Liver (tissue), 9 donors: Measurements from ENCODE around the gene DNAH1. TPM values are rescaled to one million over a fixed set of nuclear protein-coding genes. Genes with fewer than 3 reads are reported as not detected.

ENCODE experiments used
- DNase-seq: peaks from one replicate; pipeline ENCODE4 v3.0.0-alpha.2; 2017; ENCODE audit warnings: low spot score
- H3K27ac ChIP-seq, 2 donors: one replicate each; pipeline ENCODE4 v1.7.0; 2013; ENCODE audit warnings: inconsistent platforms in 2 of 2, low read length in 2 of 2, control low read depth in 1 of 2, low read depth in 1 of 2, mild to moderate bottlenecking in 1 of 2
- H3K27me3 ChIP-seq, 4 donors: one replicate each; pipeline versions ENCODE4 v1.6.1 to v1.7.0; 2013; ENCODE audit warnings: low read length in 3 of 4, inconsistent platforms in 1 of 4, mild to moderate bottlenecking in 1 of 4, moderate library complexity in 1 of 4; ENCODE audit not compliant: control insufficient read depth in 4 of 4, insufficient read depth in 4 of 4
- H3K36me3 ChIP-seq, 4 donors: one replicate each; pipeline versions ENCODE4 v1.6.1 to v1.7.0; 2013; ENCODE audit warnings: low read length in 3 of 4, mild to moderate bottlenecking in 3 of 4, low read depth in 1 of 4, moderate library complexity in 1 of 4; ENCODE audit not compliant: control insufficient read depth in 4 of 4, insufficient read depth in 3 of 4
- H3K4me1 ChIP-seq, 4 donors: one replicate each; pipeline versions ENCODE4 v1.6.1 to v1.7.0; 2013; ENCODE audit warnings: low read length in 3 of 4, mild to moderate bottlenecking in 3 of 4, moderate library complexity in 1 of 4; ENCODE audit not compliant: control insufficient read depth in 4 of 4, insufficient read depth in 4 of 4
- H3K4me3 ChIP-seq, 3 donors: one replicate each; pipeline versions ENCODE4 v1.6.1 to v1.7.0; 2013; ENCODE audit warnings: low read length in 3 of 3, control low read depth in 1 of 3, low read depth in 1 of 3, mild to moderate bottlenecking in 1 of 3
- H3K9ac ChIP-seq, 2 donors: one replicate each; pipeline ENCODE4 v1.7.0; 2013; ENCODE audit warnings: low read length in 2 of 2, mild to moderate bottlenecking in 2 of 2, moderate library complexity in 2 of 2, control low read depth in 1 of 2, low read depth in 1 of 2
- H3K9me3 ChIP-seq, 4 donors: one replicate each; pipeline versions ENCODE4 v1.6.1 to v1.7.0; 2013; ENCODE audit warnings: low read length in 3 of 4; ENCODE audit not compliant: control insufficient read depth in 4 of 4
- EGR1 ChIP-seq, 2 donors: IDR thresholded peaks; 2 replicates each; pipeline ENCODE4 v1.6.1; 2016 to 2018; ENCODE audit warnings: antibody characterized with exemption in 2 of 2, low read depth in 2 of 2
- FOXA1 ChIP-seq: IDR thresholded peaks from 2 replicates; pipeline ENCODE4 v1.6.1; 2016; ENCODE audit warnings: antibody characterized with exemption
- FOXA2 ChIP-seq: IDR thresholded peaks from 2 replicates; pipeline ENCODE4 v1.6.1; 2016; ENCODE audit warnings: antibody characterized with exemption
- GABPA ChIP-seq, 2 donors: IDR thresholded peaks in 1 of 2; conservative IDR thresholded peaks in 1 of 2; 2 replicates each; pipeline ENCODE4 v1.6.1; 2016; ENCODE audit warnings: antibody characterized with exemption in 2 of 2, mild to moderate bottlenecking in 1 of 2, moderate library complexity in 1 of 2
- HNF4A ChIP-seq, 2 donors: conservative IDR thresholded peaks; 2 replicates each; pipeline ENCODE4 v1.6.1; 2016; ENCODE audit warnings: antibody characterized with exemption in 2 of 2, mild to moderate bottlenecking in 2 of 2
- JUND ChIP-seq, 2 donors: IDR thresholded peaks; 2 replicates each; pipeline ENCODE4 v1.6.1; 2016; ENCODE audit warnings: antibody characterized with exemption in 2 of 2
- MAX ChIP-seq: IDR thresholded peaks from 2 replicates; pipeline ENCODE4 v1.6.1; 2016; ENCODE audit warnings: antibody characterized with exemption
- NR2F2 ChIP-seq: IDR thresholded peaks from 2 replicates; pipeline ENCODE4 v1.6.1; 2016; ENCODE audit warnings: antibody characterized with exemption
- RAD21 ChIP-seq, 2 donors: IDR thresholded peaks; 2 replicates each; pipeline ENCODE4 v1.6.1; 2016; ENCODE audit warnings: antibody characterized with exemption in 2 of 2, mild to moderate bottlenecking in 2 of 2
- RXRA ChIP-seq, 2 donors: IDR thresholded peaks; 2 replicates each; pipeline ENCODE4 v1.6.1; 2017 to 2018; ENCODE audit warnings: antibody characterized with exemption in 2 of 2, mild to moderate bottlenecking in 1 of 2
- SP1 ChIP-seq: IDR thresholded peaks from 2 replicates; pipeline ENCODE4 v1.6.1; 2018; ENCODE audit warnings: antibody characterized with exemption, mild to moderate bottlenecking
- TAF1 ChIP-seq: conservative IDR thresholded peaks from 2 replicates; pipeline ENCODE4 v1.6.1; 2016; ENCODE audit warnings: antibody characterized with exemption, mild to moderate bottlenecking
- WGBS: extraction: QIAGEN DNeasy Blood & Tissue Kit; methylation state at CpG from one replicate; pipeline ENCODE4 v1.1.7; 2013; 5-methylcytosine and 5-hydroxymethylcytosine counted together
- polyA plus RNA-seq, 2 donors: library from polyadenylated mRNA; stranded (reverse) in 1 of 2; unstranded in 1 of 2; fragments of 200-250 nt in 1 of 2; fragments of >200 nt in 1 of 2; fragmentation: Nextera tagmentation in 1 of 2; extraction: Ambion mirVana in 1 of 2; gene quantifications; one replicate each; pipeline versions ENCODE4 v1.2.1 to v1.2.3, GENCODE V29; 2013 to 2015
- total RNA-seq, 2 donors: library from RNA; depleted of rRNA; stranded (reverse); fragments of >200 nt; gene quantifications; one replicate each; pipeline ENCODE4 v1.2.3, GENCODE V29; 2014
- TF ChIP-seq, protein P1 (sequence below): fragments of 150-350 bp; IDR thresholded peaks from 2 replicates; pipeline ENCODE4 v1.5.1; 2017; ENCODE audit warnings: improper control_type of control experiment, low read depth, low read length; ENCODE audit not compliant: missing input control
- TF ChIP-seq, protein P2 (sequence below): IDR thresholded peaks from 2 replicates; pipeline ENCODE4 v1.6.1; 2016; ENCODE audit warnings: antibody characterized with exemption, mild to moderate bottlenecking
- TF ChIP-seq, protein P3 (sequence below): IDR thresholded peaks from 2 replicates; pipeline ENCODE4 v1.6.1; 2016; ENCODE audit warnings: antibody characterized with exemption
- TF ChIP-seq, protein P4 (sequence below): IDR thresholded peaks from 2 replicates; pipeline ENCODE4 v1.6.1; 2016; ENCODE audit warnings: antibody characterized with exemption
- donor health status: healthy.
- donor health status: healthy.
- donor health status: healthy.
- donor health status: healthy.
- donor health status: healthy.

DNAH1 gene
- total and polyA plus RNA-seq, 4 donors, result 1.5 to 6.0 (median 2.5) TPM

DNA sequence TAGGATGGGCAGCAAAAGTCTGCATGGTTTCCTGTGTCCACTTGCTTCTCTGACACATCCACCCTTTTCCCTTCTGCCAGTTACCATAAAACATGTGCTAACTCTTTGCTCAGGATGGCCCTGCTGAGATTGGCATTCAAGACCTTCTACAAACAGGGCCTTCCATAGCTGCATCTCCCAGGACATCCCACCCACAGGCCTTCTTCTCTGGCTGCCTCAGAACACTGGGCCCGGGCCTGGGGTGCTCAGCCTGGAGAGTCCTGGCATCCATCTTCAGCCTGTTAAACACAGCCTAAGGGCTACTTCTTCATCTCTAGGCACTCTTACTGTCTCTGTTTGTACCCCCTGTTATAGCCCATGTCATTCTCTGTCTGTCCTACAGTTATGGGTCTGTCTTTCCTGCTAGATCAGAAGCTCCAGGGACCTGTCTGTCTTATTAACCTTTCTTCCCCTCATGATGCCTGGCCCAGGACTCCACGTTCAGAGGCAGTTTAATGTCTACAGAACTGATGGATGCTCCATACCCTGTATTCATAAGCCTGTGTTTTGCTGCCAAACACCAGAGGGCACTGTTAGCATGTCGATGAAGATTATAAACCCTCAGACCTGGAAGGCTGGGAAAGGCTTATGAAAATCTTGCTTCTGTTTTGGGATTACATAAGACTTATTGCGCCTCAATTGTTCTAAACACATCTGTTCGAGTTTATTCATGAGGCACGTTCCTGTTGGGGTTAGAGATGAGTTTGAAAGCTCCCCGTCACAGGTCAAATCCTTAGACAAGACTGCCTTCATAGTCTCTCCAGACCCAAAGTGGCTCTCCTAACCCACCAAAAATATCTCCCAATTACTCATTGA is 112.3 kb downstream of the DNAH1 start:
- Histone ChIP-seq H3K27me3 (no peaks in the 10 kb centered on the region), H3K4me1 (no peaks in the 10 kb centered on the region), H3K36me3 (no peaks in the 10 kb centered on the region), H3K4me3 (no peak overlapping the region), H3K27ac (no peak overlapping the region), H3K9me3 (no peaks in the 10 kb centered on the region), H3K9ac (no peak overlapping the region)
- 20% methylated on average over 7 of the region's 7 CpGs for WGBS
- TF ChIP-seq, protein P1, sequence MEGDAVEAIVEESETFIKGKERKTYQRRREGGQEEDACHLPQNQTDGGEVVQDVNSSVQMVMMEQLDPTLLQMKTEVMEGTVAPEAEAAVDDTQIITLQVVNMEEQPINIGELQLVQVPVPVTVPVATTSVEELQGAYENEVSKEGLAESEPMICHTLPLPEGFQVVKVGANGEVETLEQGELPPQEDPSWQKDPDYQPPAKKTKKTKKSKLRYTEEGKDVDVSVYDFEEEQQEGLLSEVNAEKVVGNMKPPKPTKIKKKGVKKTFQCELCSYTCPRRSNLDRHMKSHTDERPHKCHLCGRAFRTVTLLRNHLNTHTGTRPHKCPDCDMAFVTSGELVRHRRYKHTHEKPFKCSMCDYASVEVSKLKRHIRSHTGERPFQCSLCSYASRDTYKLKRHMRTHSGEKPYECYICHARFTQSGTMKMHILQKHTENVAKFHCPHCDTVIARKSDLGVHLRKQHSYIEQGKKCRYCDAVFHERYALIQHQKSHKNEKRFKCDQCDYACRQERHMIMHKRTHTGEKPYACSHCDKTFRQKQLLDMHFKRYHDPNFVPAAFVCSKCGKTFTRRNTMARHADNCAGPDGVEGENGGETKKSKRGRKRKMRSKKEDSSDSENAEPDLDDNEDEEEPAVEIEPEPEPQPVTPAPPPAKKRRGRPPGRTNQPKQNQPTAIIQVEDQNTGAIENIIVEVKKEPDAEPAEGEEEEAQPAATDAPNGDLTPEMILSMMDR, result peak; percentile 80
- no peak for TF ChIP-seq FOXA1
- peak; percentile 91 to 93 for TF ChIP-seq RAD21 (IDR thresholded peaks at IDR 0.05)
- DNase-seq, result no peak

- 40% methylated on average over 3 of the region's 3 CpGs for WGBS
- Histone ChIP-seq H3K36me3 (no peaks in the 10 kb centered on the region), H3K27me3 (no peaks in the 10 kb centered on the region), H3K4me3 (no peak overlapping the region), H3K9me3 (no peaks in the 10 kb centered on the region), H3K27ac (no peak overlapping the region), H3K9ac (no peak overlapping the region), H3K4me1 (no peaks in the 10 kb centered on the region)
- no peak for DNase-seq
- TF ChIP-seq, protein P1, result no peak
- TF ChIP-seq FOXA2 (no peak), RXRA (IDR thresholded peaks at IDR 0.05) (no peak), HNF4A (conservative IDR thresholded peaks at IDR 0.05) (no peak), MAX (no peak), RAD21 (IDR thresholded peaks at IDR 0.05) (no peak), NR2F2 (no peak), GABPA (IDR thresholded peaks at IDR 0.05 in 1 of 2, conservative IDR thresholded peaks at IDR 0.05 in 1 of 2) (no peak), TAF1 (no peak), FOXA1 (no peak), EGR1 (IDR thresholded peaks at IDR 0.05; ENCODE audit: low read depth in 2 of 2) (no peak), SP1 (no peak), JUND (IDR thresholded peaks at IDR 0.05) (no peak)
- TF ChIP-seq, protein P2, sequence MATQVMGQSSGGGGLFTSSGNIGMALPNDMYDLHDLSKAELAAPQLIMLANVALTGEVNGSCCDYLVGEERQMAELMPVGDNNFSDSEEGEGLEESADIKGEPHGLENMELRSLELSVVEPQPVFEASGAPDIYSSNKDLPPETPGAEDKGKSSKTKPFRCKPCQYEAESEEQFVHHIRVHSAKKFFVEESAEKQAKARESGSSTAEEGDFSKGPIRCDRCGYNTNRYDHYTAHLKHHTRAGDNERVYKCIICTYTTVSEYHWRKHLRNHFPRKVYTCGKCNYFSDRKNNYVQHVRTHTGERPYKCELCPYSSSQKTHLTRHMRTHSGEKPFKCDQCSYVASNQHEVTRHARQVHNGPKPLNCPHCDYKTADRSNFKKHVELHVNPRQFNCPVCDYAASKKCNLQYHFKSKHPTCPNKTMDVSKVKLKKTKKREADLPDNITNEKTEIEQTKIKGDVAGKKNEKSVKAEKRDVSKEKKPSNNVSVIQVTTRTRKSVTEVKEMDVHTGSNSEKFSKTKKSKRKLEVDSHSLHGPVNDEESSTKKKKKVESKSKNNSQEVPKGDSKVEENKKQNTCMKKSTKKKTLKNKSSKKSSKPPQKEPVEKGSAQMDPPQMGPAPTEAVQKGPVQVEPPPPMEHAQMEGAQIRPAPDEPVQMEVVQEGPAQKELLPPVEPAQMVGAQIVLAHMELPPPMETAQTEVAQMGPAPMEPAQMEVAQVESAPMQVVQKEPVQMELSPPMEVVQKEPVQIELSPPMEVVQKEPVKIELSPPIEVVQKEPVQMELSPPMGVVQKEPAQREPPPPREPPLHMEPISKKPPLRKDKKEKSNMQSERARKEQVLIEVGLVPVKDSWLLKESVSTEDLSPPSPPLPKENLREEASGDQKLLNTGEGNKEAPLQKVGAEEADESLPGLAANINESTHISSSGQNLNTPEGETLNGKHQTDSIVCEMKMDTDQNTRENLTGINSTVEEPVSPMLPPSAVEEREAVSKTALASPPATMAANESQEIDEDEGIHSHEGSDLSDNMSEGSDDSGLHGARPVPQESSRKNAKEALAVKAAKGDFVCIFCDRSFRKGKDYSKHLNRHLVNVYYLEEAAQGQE, result no peak
- TF ChIP-seq, protein P3, sequence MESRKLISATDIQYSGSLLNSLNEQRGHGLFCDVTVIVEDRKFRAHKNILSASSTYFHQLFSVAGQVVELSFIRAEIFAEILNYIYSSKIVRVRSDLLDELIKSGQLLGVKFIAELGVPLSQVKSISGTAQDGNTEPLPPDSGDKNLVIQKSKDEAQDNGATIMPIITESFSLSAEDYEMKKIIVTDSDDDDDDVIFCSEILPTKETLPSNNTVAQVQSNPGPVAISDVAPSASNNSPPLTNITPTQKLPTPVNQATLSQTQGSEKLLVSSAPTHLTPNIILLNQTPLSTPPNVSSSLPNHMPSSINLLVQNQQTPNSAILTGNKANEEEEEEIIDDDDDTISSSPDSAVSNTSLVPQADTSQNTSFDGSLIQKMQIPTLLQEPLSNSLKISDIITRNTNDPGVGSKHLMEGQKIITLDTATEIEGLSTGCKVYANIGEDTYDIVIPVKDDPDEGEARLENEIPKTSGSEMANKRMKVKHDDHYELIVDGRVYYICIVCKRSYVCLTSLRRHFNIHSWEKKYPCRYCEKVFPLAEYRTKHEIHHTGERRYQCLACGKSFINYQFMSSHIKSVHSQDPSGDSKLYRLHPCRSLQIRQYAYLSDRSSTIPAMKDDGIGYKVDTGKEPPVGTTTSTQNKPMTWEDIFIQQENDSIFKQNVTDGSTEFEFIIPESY, result no peak
- TF ChIP-seq, protein P4, sequence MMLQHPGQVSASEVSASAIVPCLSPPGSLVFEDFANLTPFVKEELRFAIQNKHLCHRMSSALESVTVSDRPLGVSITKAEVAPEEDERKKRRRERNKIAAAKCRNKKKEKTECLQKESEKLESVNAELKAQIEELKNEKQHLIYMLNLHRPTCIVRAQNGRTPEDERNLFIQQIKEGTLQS, result no peak
Observed at GRCh38 chr3:52429031-52429430, 112.9 kb downstream of the DNAH1 start.
